GM12892 (cell line): ENCODE measurements around the gene C1QTNF9.
A peak's percentile ranks its signal among the peaks of the same experiment; 100 is the strongest.
"Not testable (repeated sequence)": the region's sequence is repeated elsewhere in the genome, so short reads cannot be mapped to it uniquely, and the experiment has no call there.

Experiments used
- DNase-seq: peaks from one replicate; pipeline ENCODE4 v3.0.0; 2011; ENCODE audit not compliant: insufficient read length
- FAIRE-seq: peaks from 2 replicates; lab custom pipeline; 2011; peaks lifted over from hg19 to GRCh38; lab: Jason Lieb, UNC
- POLR2A ChIP-seq: IDR thresholded peaks from 2 replicates; pipeline ENCODE4 v1.6.1; 2011; ENCODE audit warnings: low read depth, low read length, control low read depth
- POLR2AphosphoS5 ChIP-seq: IDR thresholded peaks from 2 replicates; pipeline ENCODE4 v1.6.1; 2011; ENCODE audit warnings: low read depth, low read length, control low read depth
- TAF1 ChIP-seq: IDR thresholded peaks from 2 replicates; pipeline ENCODE4 v1.6.1; 2011; ENCODE audit warnings: low read depth, mild to moderate bottlenecking, control low read depth, low read length, borderline replicate concordance

The C1QTNF9 gene

DNA sequence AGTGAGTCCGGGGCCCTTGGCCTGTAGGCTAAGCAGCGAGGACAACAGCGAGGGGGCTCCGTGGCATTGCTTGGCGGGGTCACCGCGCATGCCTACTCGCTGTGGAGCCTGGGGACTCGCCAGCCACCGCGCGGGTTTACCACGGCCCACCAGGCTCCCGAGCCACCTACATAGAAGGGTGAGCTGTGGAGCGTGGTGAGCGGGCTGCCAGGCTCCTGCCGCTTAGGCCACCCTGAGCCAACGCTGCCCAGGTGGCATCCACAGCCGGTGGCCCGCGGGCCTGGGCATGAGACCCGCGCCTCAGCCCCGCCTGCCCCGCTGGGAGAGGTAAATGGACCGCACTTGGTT is 31.2 kb downstream of the C1QTNF9 start:
- FAIRE-seq (no peak), DNase-seq (no peak)
- TF ChIP-seq POLR2A (no peak), POLR2AphosphoS5 (no peak), TAF1 (no peak)

GRCh38 chr13:24341439-24341838 is 32.1 kb downstream of the C1QTNF9 start:
- FAIRE-seq: no peak
- DNase-seq: no peak
- TF ChIP-seq TAF1 (no peak), POLR2A (no peak), POLR2AphosphoS5 (no peak)

- no peak for DNase-seq
- FAIRE-seq: no peak
- TF ChIP-seq TAF1 (no peak), POLR2A (no peak), POLR2AphosphoS5 (no peak)
Observed at GRCh38 chr13:24348385-24348784, 39.0 kb downstream of the C1QTNF9 start.

GRCh38 chr13:24348797-24349515 is 39.6 kb downstream of the C1QTNF9 start:
- no peak for DNase-seq
- FAIRE-seq: no peak
- TF ChIP-seq POLR2A (no peak), TAF1 (no peak), POLR2AphosphoS5 (no peak)

GRCh38 chr13:24349778-24350664 is 40.6 kb downstream of the C1QTNF9 start:
- DNase-seq, FAIRE-seq: not testable (repeated sequence)

DNA sequence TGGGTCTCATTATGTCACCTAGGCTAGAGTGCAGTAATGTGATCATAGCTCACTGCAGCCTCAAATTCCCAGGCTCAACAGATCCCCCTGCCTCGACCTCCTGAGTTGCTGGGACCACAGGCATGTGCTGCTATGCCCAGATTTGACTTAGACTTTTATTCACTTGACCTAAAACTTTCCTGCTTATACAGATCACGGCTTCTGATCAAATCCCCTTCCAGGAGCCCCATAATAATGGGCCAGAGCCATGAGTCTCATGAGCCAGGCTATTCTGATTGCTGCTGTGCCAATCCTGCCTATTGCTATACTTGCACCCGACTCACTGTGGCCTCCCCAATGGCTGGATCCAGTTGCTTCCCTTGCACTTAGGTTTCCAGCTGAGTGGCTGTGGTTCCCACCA is 42.0 kb downstream of the C1QTNF9 start:
- TF ChIP-seq POLR2A: no peak
- no peak for TF ChIP-seq POLR2AphosphoS5
- no peak for TF ChIP-seq TAF1
- FAIRE-seq: no peak
- DNase-seq: no peak

DNA sequence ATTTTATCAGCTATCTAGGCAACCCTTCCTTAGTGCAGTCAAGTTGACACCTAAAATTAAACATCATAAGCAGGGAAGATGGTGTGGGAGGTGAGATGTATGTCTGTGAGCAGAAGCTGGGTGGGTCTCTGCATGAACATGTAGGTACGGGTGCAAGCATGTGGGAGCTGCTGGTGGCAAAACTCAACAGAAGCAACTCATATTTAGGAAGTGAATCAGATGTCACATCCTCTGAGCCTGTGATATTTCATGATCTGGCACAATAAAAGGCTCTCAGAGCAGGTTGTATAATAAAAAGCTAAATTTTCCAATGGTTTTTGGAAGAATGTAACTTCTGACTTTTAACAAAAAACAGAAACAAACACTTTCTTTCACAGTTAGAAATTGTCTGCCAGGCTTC is 44.4 kb downstream of the C1QTNF9 start:
- TF ChIP-seq POLR2AphosphoS5: no peak
- no peak for TF ChIP-seq POLR2A
- DNase-seq: no peak
- FAIRE-seq: no peak

DNA sequence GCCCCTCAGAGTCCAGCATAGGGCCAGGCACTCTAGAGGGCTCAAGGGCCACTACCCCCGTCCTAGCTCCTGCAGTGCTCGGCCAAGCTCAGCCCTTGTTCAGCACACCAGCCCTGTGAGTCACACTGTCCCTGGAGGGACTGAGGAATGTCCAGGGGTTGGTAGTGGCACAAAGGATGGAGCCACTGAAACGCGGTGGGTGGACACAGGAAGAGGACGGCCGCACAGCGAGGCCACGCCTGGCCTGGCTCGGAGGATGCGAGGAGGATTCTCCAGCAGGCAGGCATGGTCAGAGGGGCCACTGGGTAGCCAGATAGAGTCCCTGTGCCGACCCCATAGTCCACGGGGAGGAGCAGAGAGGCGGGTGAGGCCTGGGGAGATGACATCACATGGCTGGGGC is 45.7 kb downstream of the C1QTNF9 start:
- no peak for FAIRE-seq
- TF ChIP-seq POLR2A (no peak), POLR2AphosphoS5 (no peak), TAF1 (no peak)

DNA sequence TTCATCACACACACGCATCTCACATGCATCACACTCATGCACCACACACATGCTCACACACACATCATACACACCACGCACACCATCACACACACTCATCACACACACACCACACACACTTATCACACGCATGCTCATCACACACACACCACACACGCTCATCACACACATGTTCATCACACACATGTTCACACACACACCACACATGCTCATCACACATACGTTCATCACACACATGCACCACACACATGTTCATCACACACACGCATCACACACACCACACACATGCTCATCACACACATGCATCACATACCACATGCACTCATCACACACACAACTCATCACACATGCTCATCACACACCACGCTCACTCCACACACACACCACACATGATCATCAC is 46.9 kb downstream of the C1QTNF9 start:
- FAIRE-seq (peak; percentile 96), DNase-seq (no peak)
- TF ChIP-seq POLR2A (no peak), POLR2AphosphoS5 (no peak), TAF1 (no peak)

More for the DNA sequence above, 45.7 kb downstream of the C1QTNF9 start:
- no peak for DNase-seq

DNA sequence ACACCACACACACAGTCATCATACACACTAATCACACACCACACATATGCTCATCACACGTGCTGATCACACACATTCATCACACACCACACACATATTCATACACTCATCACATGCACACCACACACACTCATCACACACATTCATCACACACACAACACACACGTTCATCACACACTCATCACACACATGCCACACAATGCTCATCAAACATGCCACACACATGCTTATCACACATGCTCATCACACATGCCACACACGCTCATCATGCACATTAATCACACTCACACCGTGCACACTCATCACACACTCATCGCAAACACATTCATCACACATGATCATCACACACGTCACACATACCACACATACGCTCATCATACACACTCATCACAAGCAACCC is 47.5 kb downstream of the C1QTNF9 start:
- FAIRE-seq (no peak), DNase-seq (no peak)
- TF ChIP-seq TAF1: no peak
- TF ChIP-seq POLR2A: no peak
- no peak for TF ChIP-seq POLR2AphosphoS5

DNA sequence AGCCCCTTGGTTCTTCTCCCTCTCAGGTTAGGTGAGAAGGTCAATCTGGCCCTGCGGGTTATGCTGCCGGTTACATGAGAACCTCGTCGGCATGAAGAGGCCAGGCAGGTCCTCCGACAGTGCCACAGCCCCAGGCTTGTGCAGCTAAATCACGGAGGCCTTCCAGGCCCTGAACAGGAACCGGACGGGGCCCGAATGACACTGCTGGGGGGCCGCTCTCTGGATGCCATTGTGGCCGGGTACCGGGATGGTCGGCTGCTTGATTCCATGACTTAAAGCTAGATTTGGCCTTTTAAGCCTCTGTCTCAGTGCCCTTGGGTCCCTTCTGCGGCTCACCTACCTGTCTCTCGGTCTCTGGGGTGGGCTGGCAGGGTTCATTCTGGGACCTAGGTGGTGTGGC is 48.4 kb downstream of the C1QTNF9 start:
- DNase-seq (no peak), FAIRE-seq (no peak)
- TF ChIP-seq POLR2A: no peak
- TF ChIP-seq TAF1: no peak
- TF ChIP-seq POLR2AphosphoS5: no peak

GRCh38 chr13:24358836-24359235 is 49.5 kb downstream of the C1QTNF9 start:
- not testable (repeated sequence) for DNase-seq, FAIRE-seq

DNA sequence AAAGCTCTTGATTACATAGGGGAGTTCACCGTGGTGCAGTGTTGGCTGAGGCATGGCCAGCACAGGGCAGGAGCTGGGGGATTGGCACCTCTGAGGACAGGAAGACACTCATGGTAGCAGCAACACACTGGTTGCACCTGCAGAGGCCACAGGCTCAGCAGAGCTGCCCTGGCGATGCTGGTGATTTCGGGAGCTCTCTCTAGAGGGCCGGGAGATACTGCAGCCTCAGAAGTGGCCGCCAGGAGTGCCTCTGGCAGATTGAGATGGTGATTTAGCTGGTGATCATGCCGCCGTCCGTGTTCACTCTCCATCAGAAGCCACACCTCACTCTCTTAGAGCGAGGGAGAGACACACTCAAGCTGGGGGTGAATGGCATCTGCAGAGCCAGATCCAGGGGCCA is 49.9 kb downstream of the C1QTNF9 start:
- DNase-seq, FAIRE-seq: not testable (repeated sequence)

DNA sequence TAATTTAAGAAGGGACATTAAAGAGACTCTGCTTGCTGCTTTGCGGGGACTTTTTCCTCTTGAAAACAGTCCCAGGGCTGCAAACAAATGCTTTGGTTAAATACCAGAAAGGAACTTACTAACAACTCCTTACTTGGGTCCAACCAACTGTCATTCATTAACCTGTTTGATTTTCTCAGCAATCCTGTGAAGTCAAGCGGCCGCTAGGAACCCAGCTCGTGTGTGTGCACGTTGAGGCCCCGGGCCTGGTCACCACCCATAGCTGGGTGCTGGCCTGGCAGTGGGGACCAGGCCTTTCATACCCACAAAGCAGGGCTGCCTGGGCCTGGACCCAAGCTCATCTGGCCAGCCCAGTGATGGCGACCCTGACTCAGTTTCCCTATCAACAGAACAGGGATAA is 50.7 kb downstream of the C1QTNF9 start:
- no peak for FAIRE-seq
- DNase-seq: no peak
- TF ChIP-seq POLR2AphosphoS5 (no peak), POLR2A (no peak), TAF1 (no peak)
